Measurements from ENCODE around the gene FBXO42. TPM values are rescaled to one million over a fixed set of nuclear protein-coding genes. Genes with fewer than 3 reads are reported as not detected.

FBXO42 gene
- total RNA-seq, 1 donor from 2014 or later = 24.8 TPM

- no peak for DNase-seq
Measured at GRCh38 chr1:16204634-16205333, 147.5 kb downstream of the FBXO42 start.

GRCh38 chr1:16204216-16204615 lies 148.1 kb downstream of the FBXO42 start:
- no peak for DNase-seq

GRCh38 chr1:16203550-16203949 lies 148.7 kb downstream of the FBXO42 start:
- no peak for DNase-seq

- DNase-seq = no peak
Measured at GRCh38 chr1:16202281-16203210, 149.7 kb downstream of the FBXO42 start.

GRCh38 chr1:16199700-16200099 lies 152.6 kb downstream of the FBXO42 start:
- DNase-seq = no peak

GRCh38 chr1:16199157-16199501 lies 153.2 kb downstream of the FBXO42 start:
- DNase-seq = no peak

GRCh38 chr1:16198444-16199156 lies 153.7 kb downstream of the FBXO42 start:
- DNase-seq = no peak

GRCh38 chr1:16196874-16197273 lies 155.4 kb downstream of the FBXO42 start:
- DNase-seq = no peak

Small RNA genes within 50 kb of the gene (small RNA-seq; reads per million reads assigned to genes)
- gene MT1XP1 (ENCODE audit: low replicate concordance) = not detected

Other genes with a start within 250 kb of the FBXO42 start
- gene EPHA2, start 196.4 kb downstream of the FBXO42 start, total RNA-seq = 42.0 TPM
- 18.7 TPM for gene ARHGEF19, start 139.8 kb downstream of the FBXO42 start, total RNA-seq
- gene CPLANE2, start 115.3 kb downstream of the FBXO42 start, total RNA-seq = 2.0 TPM
- 19.3 TPM for gene SZRD1, start 14.8 kb upstream of the FBXO42 start, total RNA-seq
- gene SPATA21, start 84.9 kb upstream of the FBXO42 start, total RNA-seq = not detected
- gene NECAP2, start 88.2 kb upstream of the FBXO42 start, total RNA-seq = 45.6 TPM
- 34,682 TPM for gene RNU1-1, start 161.8 kb upstream of the FBXO42 start, total RNA-seq

Data from skin of body (tissue), 3 donors.